ACC112 (cell line): Measurements from ENCODE around the gene MST1.

ENCODE experiments used
- H2AFZ ChIP-seq: fragments of 200-600 bp; sonication (generic); one replicate; pipeline ENCODE4 v1.6.0; 2017; ENCODE audit warnings: antibody characterized with exemption, low read length; ENCODE audit not compliant: unreplicated experiment
- H3K27ac ChIP-seq: fragments of 200-600 bp; sonication (generic); 2 replicates; pipeline ENCODE4 v1.5.1; 2014; ENCODE audit warnings: low read depth, mild to moderate bottlenecking, antibody characterized with exemption, low read length, moderate library complexity
- H3K27me3 ChIP-seq: fragments of 200-600 bp; sonication (generic); 2 replicates; pipeline ENCODE4 v1.6.1; 2014; ENCODE audit warnings: mild to moderate bottlenecking, antibody characterized with exemption, low read length, moderate library complexity, mixed read lengths; ENCODE audit not compliant: insufficient read depth
- H3K36me3 ChIP-seq: fragments of 200-600 bp; sonication (generic); 2 replicates; pipeline ENCODE4 v1.6.1; 2016; ENCODE audit warnings: mild to moderate bottlenecking, antibody characterized with exemption, low read length, moderate library complexity, mixed read lengths; ENCODE audit not compliant: insufficient read depth
- H3K4me1 ChIP-seq: fragments of 200-600 bp; sonication (generic); one replicate; pipeline ENCODE4 v1.6.1; 2016; ENCODE audit warnings: low read length, mixed read lengths; ENCODE audit not compliant: insufficient read depth, unreplicated experiment, control insufficient read depth
- H3K4me3 ChIP-seq: fragments of 200-600 bp; sonication (generic); 2 replicates; pipeline ENCODE4 v1.5.1; 2014; ENCODE audit warnings: mild to moderate bottlenecking, low read depth, low read length
- H3K79me2 ChIP-seq: fragments of 200-600 bp; sonication (generic); one replicate; pipeline ENCODE4 v1.6.0; 2016; ENCODE audit warnings: low read length; ENCODE audit not compliant: control insufficient read depth, unreplicated experiment, insufficient read depth

The MST1 gene

GRCh38 chr3:49665822-49666519, 23.3 kb downstream of the MST1 start:
- no peaks in the 10 kb centered on the region for H3K79me2 ChIP-seq
- no peaks in the 10 kb centered on the region for H3K27me3 ChIP-seq
- H3K27ac ChIP-seq = no peak overlapping the region
- H2AFZ ChIP-seq = no peak overlapping the region
- no peaks in the 10 kb centered on the region for H3K36me3 ChIP-seq
- peaks cover 10% of the 10 kb centered on the region for H3K4me1 ChIP-seq
- H3K4me3 ChIP-seq = no peak overlapping the region

DNA sequence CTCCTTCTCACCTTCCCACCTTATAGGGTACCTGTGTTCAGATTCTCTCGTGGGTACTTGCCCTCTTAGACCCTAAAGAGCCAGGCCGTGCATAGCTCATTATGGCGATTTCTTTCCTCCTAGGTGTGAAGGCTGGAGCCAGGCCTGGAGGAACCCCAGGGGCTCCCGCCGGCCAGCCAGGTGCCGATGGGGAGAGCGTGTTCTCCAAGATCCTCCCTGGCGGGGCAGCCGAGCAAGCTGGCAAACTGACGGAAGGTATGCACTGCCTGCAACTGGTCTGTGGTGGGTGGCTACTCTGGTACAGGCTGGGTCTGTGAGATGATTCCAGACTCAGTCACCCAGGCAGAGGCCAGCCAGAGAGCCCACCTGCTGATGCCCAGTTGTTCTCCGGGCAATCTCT, 25.0 kb downstream of the MST1 start:
- Histone ChIP-seq H2AFZ (no peak overlapping the region), H3K4me3 (no peak overlapping the region), H3K27me3 (no peaks in the 10 kb centered on the region), H3K79me2 (no peaks in the 10 kb centered on the region), H3K36me3 (no peaks in the 10 kb centered on the region), H3K27ac (no peak overlapping the region), H3K4me1 (peaks cover 10% of the 10 kb centered on the region)

DNA sequence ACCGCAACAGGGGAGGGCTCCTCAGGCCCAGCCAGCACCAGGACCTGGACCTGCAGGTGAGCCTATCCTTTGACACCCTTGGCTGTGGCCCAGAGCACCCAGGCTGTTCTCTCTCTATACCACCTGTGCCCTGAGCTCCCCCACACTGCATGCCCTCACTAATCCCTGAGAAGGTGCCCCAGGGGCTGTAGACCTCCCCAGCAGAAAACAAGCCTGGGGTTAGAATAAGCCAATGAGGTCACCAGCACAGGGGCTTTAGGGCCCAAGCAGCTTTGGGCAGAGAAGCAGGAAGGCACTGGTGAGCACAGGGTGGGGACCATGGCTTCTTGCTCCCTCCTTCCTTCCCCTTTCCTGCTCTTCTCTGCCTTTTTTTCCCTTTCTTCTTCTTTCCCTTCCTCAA, 25.4 kb downstream of the MST1 start:
- Histone ChIP-seq H2AFZ (no peak overlapping the region), H3K36me3 (no peaks in the 10 kb centered on the region), H3K4me3 (no peak overlapping the region), H3K79me2 (no peaks in the 10 kb centered on the region), H3K4me1 (peaks cover 10% of the 10 kb centered on the region), H3K27me3 (no peaks in the 10 kb centered on the region), H3K27ac (no peak overlapping the region)

DNA sequence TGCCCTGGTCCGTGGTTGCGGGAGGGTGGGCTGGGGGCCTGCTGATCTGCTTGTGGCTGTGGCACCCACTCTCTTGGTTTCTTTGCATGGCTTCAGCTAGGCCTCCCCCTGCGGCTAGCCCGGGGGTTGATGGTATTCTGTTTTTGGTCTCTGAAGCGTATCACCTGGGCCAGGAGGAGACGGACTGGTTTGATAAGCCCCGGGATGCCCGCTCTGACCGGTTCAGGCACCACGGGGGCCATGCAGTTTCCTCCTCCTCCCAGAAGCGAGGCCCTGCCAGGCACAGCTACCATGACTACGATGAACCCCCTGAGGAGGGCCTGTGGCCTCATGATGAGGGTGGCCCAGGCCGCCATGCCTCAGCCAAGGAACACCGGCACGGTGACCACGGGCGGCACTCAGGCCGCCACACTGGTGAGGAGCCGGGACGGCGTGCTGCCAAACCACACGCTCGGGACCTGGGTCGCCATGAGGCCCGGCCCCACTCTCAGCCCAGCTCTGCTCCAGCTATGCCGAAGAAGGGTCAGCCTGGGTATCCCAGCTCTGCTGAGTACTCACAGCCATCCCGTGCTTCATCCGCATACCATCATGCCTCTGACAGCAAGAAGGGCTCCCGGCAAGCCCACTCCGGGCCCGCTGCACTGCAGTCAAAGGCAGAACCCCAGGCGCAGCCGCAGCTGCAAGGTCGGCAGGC, 26.4 kb downstream of the MST1 start:
- Histone ChIP-seq H2AFZ (no peak overlapping the region), H3K79me2 (no peaks in the 10 kb centered on the region), H3K27ac (no peak overlapping the region), H3K36me3 (no peaks in the 10 kb centered on the region), H3K4me1 (peaks cover 2% of the 10 kb centered on the region), H3K4me3 (no peak overlapping the region), H3K27me3 (no peaks in the 10 kb centered on the region)

- H3K36me3 ChIP-seq = no peaks in the 10 kb centered on the region
- H2AFZ ChIP-seq = no peak overlapping the region
- no peak overlapping the region for H3K4me3 ChIP-seq
- no peaks in the 10 kb centered on the region for H3K79me2 ChIP-seq
- H3K27me3 ChIP-seq = no peaks in the 10 kb centered on the region; the same call in 1 of the 2 replicates
- H3K4me1 ChIP-seq = no peaks in the 10 kb centered on the region
- H3K27ac ChIP-seq = no peak overlapping the region
These were observed 27.3 kb downstream of the MST1 start for GRCh38 chr3:49662021-49662420.

- no peak overlapping the region for H2AFZ ChIP-seq
These were observed 28.0 kb downstream of the MST1 start for GRCh38 chr3:49661281-49661680.

DNA sequence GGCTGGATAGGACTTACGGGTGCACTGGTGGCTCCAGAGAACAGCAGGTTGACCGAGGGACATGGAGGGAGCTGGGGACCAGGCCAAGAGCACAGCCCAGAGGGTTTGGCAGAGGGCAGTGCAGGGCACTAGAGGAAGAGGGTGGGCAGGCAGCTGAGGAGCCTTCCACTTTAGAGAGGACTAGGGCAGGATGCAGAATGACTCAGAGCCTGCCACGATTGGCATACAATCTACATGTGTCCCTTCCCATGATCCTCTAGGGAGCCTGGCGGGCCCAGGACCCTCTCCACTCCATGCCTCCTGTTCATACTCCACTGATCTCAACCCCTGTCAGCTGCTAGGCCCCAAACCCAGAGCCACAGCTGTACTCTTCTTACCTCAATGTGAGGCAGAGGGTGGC, 29.5 kb downstream of the MST1 start:
- Histone ChIP-seq H3K4me1 (no peaks in the 10 kb centered on the region), H3K4me3 (no peak overlapping the region), H3K27ac (no peak overlapping the region), H3K36me3 (no peaks in the 10 kb centered on the region), H2AFZ (no peak overlapping the region), H3K79me2 (no peaks in the 10 kb centered on the region), H3K27me3 (peaks cover 10% of the 10 kb centered on the region)

More at GRCh38 chr3:49661281-49661680, 28.0 kb downstream of the MST1 start:
- H3K36me3 ChIP-seq = no peaks in the 10 kb centered on the region
- H3K27me3 ChIP-seq = peaks cover 5% of the 10 kb centered on the region
- H3K27ac ChIP-seq = no peak overlapping the region
- H3K4me3 ChIP-seq = no peak overlapping the region
- no peaks in the 10 kb centered on the region for H3K4me1 ChIP-seq
- no peaks in the 10 kb centered on the region for H3K79me2 ChIP-seq

DNA sequence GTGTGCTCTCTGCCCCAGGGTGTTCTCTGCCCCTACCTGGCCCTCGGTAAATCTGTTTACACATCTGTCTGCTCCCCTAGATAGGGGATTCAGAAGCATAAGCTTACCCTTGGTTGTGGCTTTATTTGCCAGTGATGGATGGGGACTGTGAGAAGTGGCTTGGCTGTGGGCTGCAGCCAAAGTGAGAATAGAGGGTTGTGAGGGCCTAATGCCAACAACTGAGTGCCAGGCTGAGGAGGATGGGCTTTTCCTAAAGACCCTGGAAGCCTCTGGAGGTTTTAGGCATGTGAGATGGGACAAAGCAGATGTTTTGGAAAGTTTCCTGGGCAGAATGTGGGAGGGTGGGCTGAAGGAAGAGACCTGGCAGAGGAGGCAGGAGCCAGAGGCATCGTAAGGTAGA, 30.6 kb downstream of the MST1 start:
- H3K4me1 ChIP-seq = no peaks in the 10 kb centered on the region
- no peaks in the 10 kb centered on the region for H3K36me3 ChIP-seq
- no peaks in the 10 kb centered on the region for H3K79me2 ChIP-seq
- peaks cover 10% of the 10 kb centered on the region for H3K27me3 ChIP-seq
- H2AFZ ChIP-seq = no peak overlapping the region
- no peak overlapping the region for H3K4me3 ChIP-seq
- H3K27ac ChIP-seq = no peak overlapping the region

DNA sequence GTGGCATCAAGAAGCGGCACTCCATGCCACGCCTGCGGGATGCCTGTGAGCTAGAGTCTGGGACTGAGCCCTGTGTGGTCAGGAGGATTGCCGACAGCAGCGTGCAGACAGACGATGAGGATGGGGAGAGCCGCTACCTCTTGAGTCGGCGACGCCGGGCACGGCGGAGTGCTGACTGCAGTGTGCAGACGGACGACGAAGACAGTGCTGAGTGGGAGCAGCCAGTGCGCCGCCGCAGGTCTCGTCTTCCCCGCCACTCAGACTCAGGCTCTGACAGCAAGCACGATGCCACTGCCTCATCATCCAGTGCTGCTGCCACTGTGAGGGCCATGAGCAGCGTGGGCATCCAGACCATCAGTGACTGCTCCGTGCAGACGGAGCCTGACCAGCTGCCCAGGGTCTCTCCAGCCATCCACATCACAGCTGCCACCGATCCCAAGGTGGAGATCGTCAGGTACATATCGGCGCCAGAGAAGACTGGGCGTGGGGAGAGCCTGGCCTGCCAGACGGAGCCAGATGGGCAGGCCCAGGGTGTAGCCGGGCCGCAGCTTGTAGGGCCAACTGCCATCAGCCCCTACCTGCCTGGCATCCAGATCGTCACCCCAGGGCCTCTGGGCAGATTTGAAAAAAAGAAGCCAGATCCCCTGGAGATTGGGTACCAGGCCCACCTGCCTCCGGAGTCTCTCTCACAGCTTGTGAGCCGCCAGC, 31.9 kb downstream of the MST1 start:
- Histone ChIP-seq H3K36me3 (no peaks in the 10 kb centered on the region), H3K4me3 (no peak overlapping the region), H3K4me1 (no peaks in the 10 kb centered on the region), H3K79me2 (no peaks in the 10 kb centered on the region), H2AFZ (no peak overlapping the region), H3K27ac (no peak overlapping the region), H3K27me3 (peaks cover 10% of the 10 kb centered on the region)

GRCh38 chr3:49656541-49657112, 32.6 kb downstream of the MST1 start:
- Histone ChIP-seq H3K4me1 (no peaks in the 10 kb centered on the region), H3K4me3 (no peak overlapping the region), H3K36me3 (no peaks in the 10 kb centered on the region), H3K79me2 (no peaks in the 10 kb centered on the region), H3K27me3 (peaks cover 10% of the 10 kb centered on the region), H3K27ac (no peak overlapping the region), H2AFZ (no peak overlapping the region)
